Tibial nerve (tissue), 4 donors: ENCODE data around the gene NETO1. TPM values are rescaled to one million over a fixed set of nuclear protein-coding genes. Genes with fewer than 3 reads are reported as not detected.

Experiments
- DNase-seq, 2 donors: peaks; one replicate each; pipeline ENCODE4 v3.0.0-alpha.2; 2019; ENCODE audit warnings: low spot score in 2 of 2
- H3K27ac ChIP-seq, 4 donors: fragments of 200-600 bp; sonication (generic) in 3 of 4; one replicate each; pipeline ENCODE4 v1.5.1; 2017 to 2019; ENCODE audit warnings: mild to moderate bottlenecking in 1 of 4
- H3K27me3 ChIP-seq, 2 donors: fragments of 200-600 bp; sonication (generic) in 1 of 2; one replicate each; pipeline versions ENCODE4 v1.5.1 to v1.6.0; 2017 to 2019
- H3K36me3 ChIP-seq, 3 donors: fragments of 200-600 bp; sonication (generic); one replicate each; pipeline ENCODE4 v1.5.1; 2018 to 2019
- H3K4me1 ChIP-seq, 4 donors: fragments of 200-600 bp; sonication (generic) in 3 of 4; one replicate each; pipeline ENCODE4 v1.5.1; 2017 to 2019
- H3K4me3 ChIP-seq, 4 donors: fragments of 200-600 bp; sonication (generic) in 3 of 4; one replicate each; pipeline ENCODE4 v1.5.1; 2017 to 2019; ENCODE audit warnings: mild to moderate bottlenecking in 1 of 4, moderate library complexity in 1 of 4
- H3K9me3 ChIP-seq, 4 donors: fragments of 200-600 bp; sonication (generic) in 3 of 4; one replicate each; pipeline ENCODE4 v1.5.1; 2017 to 2019
- EP300 ChIP-seq, 2 donors: sonication (generic); formaldehyde crosslinking; IDR thresholded peaks; one replicate each; pipeline ENCODE4 v1.6.1; 2017; ENCODE audit warnings: antibody characterized with exemption in 2 of 2, mild to moderate bottlenecking in 1 of 2
- POLR2A ChIP-seq, 2 donors: fragments of 450-650 bp; IDR thresholded peaks; one replicate each; pipeline ENCODE4 v1.6.1; 2017; ENCODE audit warnings: antibody characterized with exemption in 2 of 2, mild to moderate bottlenecking in 2 of 2, moderate library complexity in 2 of 2
- WGBS, 2 donors: methylation state at CpG; one replicate each; pipeline ENCODE4 v1.1.5; 2018; 5-methylcytosine and 5-hydroxymethylcytosine counted together
- total RNA-seq, 4 donors: library from RNA; depleted of rRNA; stranded (reverse); fragments of >200 nt; gene quantifications; one replicate each; pipeline ENCODE4 v1.1.0, GENCODE V29; 2016
- TF ChIP-seq, protein P1 (sequence below), 5 experiments: fragments of 200-600 bp in 3 of 5; fragments of 450-650 bp in 2 of 5; sonication (generic) in 3 of 5; IDR thresholded peaks; one replicate each; pipeline ENCODE4 v1.5.1; 2016 to 2019; ENCODE audit warnings: antibody characterized with exemption in 5 of 5, mild to moderate bottlenecking in 3 of 5, moderate library complexity in 2 of 5

NETO1 gene
- total RNA-seq, 4 donors from 2014 or later, result 0.59 to 14.7 (median 0.64) TPM

DNA sequence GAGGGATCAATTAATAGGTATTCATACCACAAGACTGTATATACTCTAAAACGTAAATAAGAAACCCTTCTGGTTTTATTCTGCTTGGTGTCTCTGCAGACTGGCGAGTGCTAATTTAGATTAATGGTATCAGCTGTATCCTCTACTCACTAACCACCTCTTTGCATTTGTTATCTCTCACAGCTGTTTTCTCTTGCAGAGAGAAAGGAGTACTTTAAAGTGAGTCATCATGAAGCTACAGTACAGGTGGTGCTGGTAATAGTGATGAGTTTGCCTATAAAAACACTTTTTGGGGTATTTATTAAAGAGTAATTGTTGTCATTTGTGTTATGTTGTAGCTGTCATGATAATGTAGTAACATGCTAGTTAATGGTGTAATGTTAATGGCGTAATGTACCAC, 147.7 kb downstream of the NETO1 start:
- TF ChIP-seq EP300 (IDR thresholded peaks at IDR 0.05) (no peak), POLR2A (IDR thresholded peaks at IDR 0.05) (no peak)
- TF ChIP-seq, protein P1, sequence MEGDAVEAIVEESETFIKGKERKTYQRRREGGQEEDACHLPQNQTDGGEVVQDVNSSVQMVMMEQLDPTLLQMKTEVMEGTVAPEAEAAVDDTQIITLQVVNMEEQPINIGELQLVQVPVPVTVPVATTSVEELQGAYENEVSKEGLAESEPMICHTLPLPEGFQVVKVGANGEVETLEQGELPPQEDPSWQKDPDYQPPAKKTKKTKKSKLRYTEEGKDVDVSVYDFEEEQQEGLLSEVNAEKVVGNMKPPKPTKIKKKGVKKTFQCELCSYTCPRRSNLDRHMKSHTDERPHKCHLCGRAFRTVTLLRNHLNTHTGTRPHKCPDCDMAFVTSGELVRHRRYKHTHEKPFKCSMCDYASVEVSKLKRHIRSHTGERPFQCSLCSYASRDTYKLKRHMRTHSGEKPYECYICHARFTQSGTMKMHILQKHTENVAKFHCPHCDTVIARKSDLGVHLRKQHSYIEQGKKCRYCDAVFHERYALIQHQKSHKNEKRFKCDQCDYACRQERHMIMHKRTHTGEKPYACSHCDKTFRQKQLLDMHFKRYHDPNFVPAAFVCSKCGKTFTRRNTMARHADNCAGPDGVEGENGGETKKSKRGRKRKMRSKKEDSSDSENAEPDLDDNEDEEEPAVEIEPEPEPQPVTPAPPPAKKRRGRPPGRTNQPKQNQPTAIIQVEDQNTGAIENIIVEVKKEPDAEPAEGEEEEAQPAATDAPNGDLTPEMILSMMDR (IDR thresholded peaks at IDR 0.05), result no peak
- no peak for DNase-seq
- Histone ChIP-seq H3K4me3 (no peak overlapping the region), H3K4me1 (no peaks in the 10 kb centered on the region), H3K36me3 (no peaks in the 10 kb centered on the region), H3K27ac (no peak overlapping the region), H3K27me3 (no peaks in the 10 kb centered on the region), H3K9me3 (no peaks in the 10 kb centered on the region)
- 74 to 78% methylated on average over 3 of the region's 3 CpGs for WGBS, 2 donors

DNA sequence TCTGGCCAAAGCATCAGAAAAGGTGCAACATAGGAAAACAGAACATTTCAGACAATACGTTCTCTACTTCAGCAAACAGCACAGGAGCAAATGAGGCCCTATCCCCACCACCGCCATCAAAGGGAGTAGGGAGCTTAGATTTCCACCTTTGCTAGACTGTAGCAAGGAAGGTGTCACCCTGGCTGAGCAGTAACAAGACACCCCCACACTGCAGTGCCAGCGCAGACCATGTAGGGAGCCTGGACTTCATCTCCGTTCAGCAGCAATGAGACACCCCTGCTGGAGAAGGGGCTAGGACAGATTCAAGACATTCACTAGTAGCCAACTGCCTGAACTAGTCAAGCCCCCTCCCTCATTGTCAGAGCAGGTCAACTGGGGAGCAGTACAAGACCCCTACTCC, 163.6 kb downstream of the NETO1 start:
- Histone ChIP-seq H3K27ac (no peak overlapping the region), H3K36me3 (no peaks in the 10 kb centered on the region), H3K9me3 (no peaks in the 10 kb centered on the region), H3K27me3 (no peaks in the 10 kb centered on the region), H3K4me3 (no peak overlapping the region), H3K4me1 (no peaks in the 10 kb centered on the region)
- WGBS, 2 donors, result 91% methylated on average over 2 to 4 of the region's 4 CpGs
- TF ChIP-seq EP300 (IDR thresholded peaks at IDR 0.05) (no peak), POLR2A (IDR thresholded peaks at IDR 0.05) (no peak)
- TF ChIP-seq, protein P1 (IDR thresholded peaks at IDR 0.05), result no peak
- DNase-seq, result no peak

GRCh38 chr18:72700961-72701710, 166.7 kb downstream of the NETO1 start:
- no peak overlapping the region for H3K27ac ChIP-seq
- DNase-seq, result no peak
- TF ChIP-seq EP300 (IDR thresholded peaks at IDR 0.05) (no peak), POLR2A (IDR thresholded peaks at IDR 0.05) (no peak)
- TF ChIP-seq, protein P1 (IDR thresholded peaks at IDR 0.05), result peak in 3 of 5 experiments; percentile 10 to 33 (median 11)
- no peak overlapping the region for H3K4me3 ChIP-seq
- no peaks in the 10 kb centered on the region for H3K4me1 ChIP-seq
- H3K27me3 ChIP-seq, result no peaks in the 10 kb centered on the region
- 6 to 7% methylated on average over 1 of the region's 1 CpG for WGBS, 2 donors
- H3K36me3 ChIP-seq, result no peaks in the 10 kb centered on the region
- no peaks in the 10 kb centered on the region for H3K9me3 ChIP-seq

- Histone ChIP-seq H3K27ac (no peak overlapping the region), H3K27me3 (no peaks in the 10 kb centered on the region), H3K4me3 (no peak overlapping the region), H3K9me3 (no peaks in the 10 kb centered on the region), H3K4me1 (peaks cover 0 to 3% (median 0%) of the 10 kb centered on the region in 4 donors), H3K36me3 (no peaks in the 10 kb centered on the region)
- TF ChIP-seq, protein P1 (IDR thresholded peaks at IDR 0.05), result no peak
- TF ChIP-seq POLR2A (IDR thresholded peaks at IDR 0.05) (no peak), EP300 (IDR thresholded peaks at IDR 0.05) (no peak)
- 62% methylated on average over 6 of the region's 6 CpGs for WGBS, 2 donors
- no peak for DNase-seq
Observed at GRCh38 chr18:72697706-72698105, 170.1 kb downstream of the NETO1 start.

DNA sequence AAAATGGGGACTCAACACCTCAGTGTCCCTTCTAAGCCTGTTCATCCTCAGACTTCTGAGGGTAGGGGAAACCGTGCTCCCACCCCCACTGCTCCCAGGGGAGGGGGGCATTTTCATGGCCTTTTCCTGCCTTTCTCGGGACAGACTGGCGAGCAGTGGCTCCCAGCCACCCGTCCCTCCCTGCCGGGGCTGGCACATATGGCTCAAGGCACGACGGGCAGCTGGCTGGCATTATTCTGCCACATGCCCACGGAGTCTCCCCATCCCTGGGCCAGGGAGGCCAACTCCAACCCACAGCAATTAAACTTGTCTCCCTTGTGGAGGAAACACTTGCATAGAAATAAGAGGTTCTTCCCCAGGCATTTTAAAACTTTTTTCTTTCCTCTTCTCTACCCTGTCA, 175.2 kb downstream of the NETO1 start:
- H3K36me3 ChIP-seq, result no peaks in the 10 kb centered on the region
- no peak for DNase-seq
- H3K9me3 ChIP-seq, result no peaks in the 10 kb centered on the region
- peak overlapping the region in 1 of 4 donors; percentile 6 for H3K4me3 ChIP-seq
- 19 to 35% methylated on average over 8 of the region's 8 CpGs for WGBS, 2 donors
- H3K27me3 ChIP-seq, result no peaks in the 10 kb centered on the region
- no peak for TF ChIP-seq POLR2A (IDR thresholded peaks at IDR 0.05)
- no peak for TF ChIP-seq EP300 (IDR thresholded peaks at IDR 0.05)
- TF ChIP-seq, protein P1 (IDR thresholded peaks at IDR 0.05), result no peak
- peaks cover 0 to 10% (median 2%) of the 10 kb centered on the region in 4 donors for H3K4me1 ChIP-seq
- H3K27ac ChIP-seq, result no peak overlapping the region
